HepG2 (cell line): ENCODE measurements around the gene NDUFS6. TPM values are rescaled to one million over a fixed set of nuclear protein-coding genes. Genes with fewer than 3 reads are reported as not detected.

ENCODE experiments used
- E2F5 ChIP-seq: sonication (generic); formaldehyde crosslinking; conservative IDR thresholded peaks from 2 replicates; pipeline ENCODE4 v1.4.0; 2020; ENCODE audit warnings: missing genetic modification reagents
- EP300 ChIP-seq, 3 experiments: sonication (generic) in 1 of 3; formaldehyde crosslinking in 1 of 3; IDR thresholded peaks; 2 replicates each; pipeline versions ENCODE4 v1.5.1 to v1.6.1; 2011 to 2020; ENCODE audit warnings: low read depth in 2 of 3, low read length in 2 of 3, borderline replicate concordance in 1 of 3, improper control_type of control experiment in 1 of 3, mild to moderate bottlenecking in 1 of 3, missing genetic modification reagents in 1 of 3, moderate library complexity in 1 of 3
- GATAD1 ChIP-seq: IDR thresholded peaks from 2 replicates; pipeline ENCODE4 v1.6.1; 2016; ENCODE audit warnings: missing genetic modification reagents, missing compliant biosample characterization
- HBP1 ChIP-seq: IDR thresholded peaks from 2 replicates; pipeline ENCODE4 v1.6.1; 2016; ENCODE audit warnings: low read depth, control low read depth
- HIVEP1 ChIP-seq: sonication (generic); formaldehyde crosslinking; IDR thresholded peaks from 2 replicates; pipeline ENCODE4 v1.4.0; 2020; ENCODE audit warnings: mild to moderate bottlenecking, missing genetic modification reagents
- MIER3 ChIP-seq: IDR thresholded peaks from 2 replicates; pipeline ENCODE4 v1.6.1; 2016; ENCODE audit warnings: missing compliant biosample characterization, borderline replicate concordance
- MYPOP ChIP-seq: sonication (generic); formaldehyde crosslinking; IDR thresholded peaks from 2 replicates; pipeline ENCODE4 v1.8.1; 2023; ENCODE audit warnings: mild to moderate bottlenecking, moderate library complexity, missing genetic modification reagents
- NCOR1 ChIP-seq: fragments of 200-600 bp; sonication (generic); IDR thresholded peaks from 2 replicates; pipeline ENCODE4 v1.7.0; 2017; ENCODE audit warnings: antibody characterized with exemption, low read length, borderline replicate concordance
- NFKB2 ChIP-seq: sonication (generic); formaldehyde crosslinking; IDR thresholded peaks from 2 replicates; pipeline ENCODE4 v1.4.0; 2020; ENCODE audit warnings: missing genetic modification reagents, borderline replicate concordance
- PHF8 ChIP-seq: sonication (generic); formaldehyde crosslinking; IDR thresholded peaks from 2 replicates; pipeline ENCODE4 v1.5.0; 2020; ENCODE audit warnings: missing genetic modification reagents
- SP2 ChIP-seq: sonication (generic); formaldehyde crosslinking; IDR thresholded peaks from 2 replicates; pipeline ENCODE4 v1.5.1; 2020; ENCODE audit warnings: mild to moderate bottlenecking, missing genetic modification reagents
- SP5 ChIP-seq: IDR thresholded peaks from 2 replicates; pipeline ENCODE4 v1.6.1; 2016; ENCODE audit warnings: low read depth, borderline replicate concordance
- U2AF2 ChIP-seq: fragments of 200-400 bp; formaldehyde crosslinking; IDR thresholded peaks from 2 replicates; pipeline ENCODE4 v1.6.1; 2017; ENCODE audit warnings: low read depth, mild to moderate bottlenecking, low read length
- ZBTB3 ChIP-seq: sonication (generic); formaldehyde crosslinking; IDR thresholded peaks from 2 replicates; pipeline ENCODE4 v1.4.0; 2020; ENCODE audit warnings: low read depth, mild to moderate bottlenecking, moderate library complexity, missing genetic modification reagents, borderline replicate concordance
- ZEB1 ChIP-seq: IDR thresholded peaks from 2 replicates; pipeline ENCODE4 v1.6.1; 2012; ENCODE audit warnings: mild to moderate bottlenecking, low read depth, inconsistent platforms; ENCODE audit not compliant: insufficient replicate concordance
- ZNF143 ChIP-seq: sonication (generic); formaldehyde crosslinking; IDR thresholded peaks from 2 replicates; pipeline ENCODE4 v1.4.0; 2020; ENCODE audit warnings: missing genetic modification reagents
- ZNF205 ChIP-seq: IDR thresholded peaks from 2 replicates; pipeline ENCODE4 v1.6.1; 2018; ENCODE audit warnings: missing biosample characterization, missing genetic modification reagents
- ZNF235 ChIP-seq: sonication (generic); formaldehyde crosslinking; IDR thresholded peaks from 2 replicates; pipeline ENCODE4 v1.8.1; 2023; ENCODE audit warnings: mild to moderate bottlenecking, missing genetic modification reagents, borderline replicate concordance
- ZNF775 ChIP-seq: sonication (generic); formaldehyde crosslinking; IDR thresholded peaks from 2 replicates; pipeline ENCODE4 v1.4.0; 2020; ENCODE audit warnings: missing genetic modification reagents, mild to moderate bottlenecking, moderate library complexity, borderline replicate concordance
- ZNF788 ChIP-seq: sonication (generic); formaldehyde crosslinking; IDR thresholded peaks from 2 replicates; pipeline ENCODE4 v1.5.0; 2020; ENCODE audit warnings: mild to moderate bottlenecking, missing genetic modification reagents, borderline replicate concordance
- ZXDC ChIP-seq: sonication (generic); formaldehyde crosslinking; IDR thresholded peaks from 2 replicates; pipeline ENCODE4 v1.5.0; 2020; ENCODE audit warnings: mild to moderate bottlenecking, missing genetic modification reagents
- polyA plus RNA-seq, 8 experiments: library from polyadenylated mRNA; depleted of rRNA in 3 of 8; stranded (reverse) in 7 of 8; unstranded in 1 of 8; fragments of >200 nt; fragmentation: Illumina TruSeq in 4 of 8; extraction: Trizol in 4 of 8; gene quantifications; 2 replicates each; pipeline versions ENCODE4 v1.2.1 to v1.2.3, GENCODE V29; 2011 to 2016; ENCODE audit warnings: low read depth in 4 of 8, missing spikeins in 1 of 8, mixed read lengths in 1 of 8; ENCODE audit not compliant: insufficient read depth in 1 of 8
- total RNA-seq, 5 experiments: library from RNA; depleted of rRNA; stranded (reverse); fragments of >200 nt; fragmentation: Illumina TruSeq; extraction: Trizol; gene quantifications; 2 replicates each; pipeline ENCODE4 v1.2.3, GENCODE V29; 2016; ENCODE audit warnings: low read depth in 1 of 5

NDUFS6 gene
- total and polyA plus RNA-seq, 2 of the 13 experiments (the other 11 are each of a cell fraction or from before 2014, with no cell fraction given): 23.7 to 50.4 TPM

- TF ChIP-seq ZNF235 (CRISPR knock-in tag): 0 out of 2 replicates have a peak, but pooled peaks have one; percentile 15
- peak; percentile 66; the same call in 1 of the 2 replicates for TF ChIP-seq MIER3 (CRISPR knock-in tag)
- TF ChIP-seq ZNF788 (CRISPR knock-in tag): peak; percentile 34; the same call in 1 of the 2 replicates
- no peak for TF ChIP-seq ZNF205
- peak; percentile 73; the same call in 1 of the 2 replicates for TF ChIP-seq HBP1 (CRISPR knock-in tag)
- no peak for TF ChIP-seq ZBTB3 (CRISPR knock-in tag)
- TF ChIP-seq E2F5 (CRISPR knock-in tag): no peak
- TF ChIP-seq MYPOP (CRISPR knock-in tag): peak; percentile 98; the same call in 1 of the 2 replicates
- TF ChIP-seq NFKB2 (CRISPR knock-in tag): peak; percentile 20; the same call in 1 of the 2 replicates
- peak; percentile 45; the same call in 1 of the 2 replicates for TF ChIP-seq ZNF143 (CRISPR knock-in tag)
- TF ChIP-seq ZNF775 (CRISPR knock-in tag): no peak
- peak; percentile 89 for TF ChIP-seq GATAD1 (CRISPR knock-in tag)
- TF ChIP-seq U2AF2: 0 out of 2 replicates have a peak, but pooled peaks have one; percentile 48
- TF ChIP-seq SP5 (CRISPR knock-in tag): peak; percentile 20; the same call in 1 of the 2 replicates
- no peak for TF ChIP-seq EP300 (IDR thresholded peaks at IDR 0.05; ENCODE audit: low read depth in 2 of 2, low read length in 2 of 2)
- peak; percentile 16; the same call in 1 of the 2 replicates for TF ChIP-seq EP300 (CRISPR knock-in tag; IDR thresholded peaks at IDR 0.05; ENCODE audit: borderline replicate concordance)
- peak; percentile 84 for TF ChIP-seq PHF8 (CRISPR knock-in tag)
- 0 out of 2 replicates have a peak, but pooled peaks have one; percentile 35 for TF ChIP-seq ZXDC
- peak; percentile 26; the same call in 1 of the 2 replicates for TF ChIP-seq SP2 (CRISPR knock-in tag)
- TF ChIP-seq NCOR1: no peak
- TF ChIP-seq ZEB1: no peak
- peak; percentile 51; the same call in 1 of the 2 replicates for TF ChIP-seq HIVEP1 (CRISPR knock-in tag)
Measured at GRCh38 chr5:1799602-1800471, 1.4 kb upstream of the NDUFS6 start, which contains the start of gene MRPL36 (continued).
